Prostate gland (tissue), 2 donors: ENCODE data around the gene ABCC8. TPM values are rescaled to one million over a fixed set of nuclear protein-coding genes. Genes with fewer than 3 reads are reported as not detected.

ENCODE experiments used
- DNase-seq: peaks from one replicate; pipeline ENCODE4 v3.0.0-alpha.2; 2019; ENCODE audit warnings: low spot score
- H3K27ac ChIP-seq, 2 donors: fragments of 200-600 bp; sonication (generic); 2 replicates each; pipeline ENCODE4 v1.5.1; 2017 to 2019
- H3K27me3 ChIP-seq: fragments of 200-600 bp; sonication (generic); replicated peaks from 2 replicates; pipeline ENCODE4 v1.5.1; 2019; ENCODE audit not compliant: insufficient read depth
- H3K36me3 ChIP-seq, 2 donors: fragments of 200-600 bp; sonication (generic); 1 replicate in 1 of 2; 2 replicates in 1 of 2; pipeline versions ENCODE4 v1.5.1 to v1.8.1; 2017 to 2019
- H3K4me1 ChIP-seq: fragments of 200-600 bp; sonication (generic); replicated peaks from 2 replicates; pipeline ENCODE4 v1.5.1; 2019
- H3K4me3 ChIP-seq, 2 donors: fragments of 200-600 bp; sonication (generic); 2 replicates each; pipeline ENCODE4 v1.5.1; 2017 to 2019
- H3K9me3 ChIP-seq: fragments of 200-600 bp; sonication (generic); 2 replicates; pipeline ENCODE4 v1.5.1; 2017
- CTCF ChIP-seq, 4 experiments: fragments of 200-600 bp in 2 of 4; fragments of 450-650 bp in 2 of 4; sonication (generic) in 2 of 4; IDR thresholded peaks; 1 replicate in 3 of 4; 2 replicates in 1 of 4; pipeline ENCODE4 v1.5.1; 2016 to 2019; ENCODE audit warnings: antibody characterized with exemption in 4 of 4, mild to moderate bottlenecking in 2 of 4, moderate library complexity in 2 of 4
- POLR2A ChIP-seq: fragments of 450-650 bp; IDR thresholded peaks from one replicate; pipeline ENCODE4 v1.6.1; 2016; ENCODE audit warnings: antibody characterized with exemption, mild to moderate bottlenecking
- POLR2AphosphoS5 ChIP-seq: sonication (generic); formaldehyde crosslinking; IDR thresholded peaks from one replicate; pipeline ENCODE4 v1.6.1; 2017; ENCODE audit warnings: antibody characterized with exemption
- WGBS: methylation state at CpG from one replicate; pipeline ENCODE4 v1.1.5; 2018; 5-methylcytosine and 5-hydroxymethylcytosine counted together
- intact Hi-C: fragments of 100-400 bp; cut with DNase I; formaldehyde crosslinking; loops from one replicate; pipeline ENCODE4 v1.14.2; 2022
- total RNA-seq, 2 donors: library from RNA; depleted of rRNA; stranded (reverse); fragments of >200 nt; gene quantifications; one replicate each; pipeline ENCODE4 v1.1.0, GENCODE V29; 2016

The ABCC8 gene
- total RNA-seq, 2 donors from 2014 or later: 5.7 to 10.2 TPM

- TF ChIP-seq CTCF (IDR thresholded peaks at IDR 0.05): no peak
- Histone ChIP-seq H3K4me1 (peaks cover 15% of the 10 kb centered on the region), H3K9me3 (no peaks in the 10 kb centered on the region), H3K36me3 (no peaks in the 10 kb centered on the region), H3K27me3 (no peaks in the 10 kb centered on the region), H3K27ac (peak overlapping the region in 1 of 2 donors; percentile 55), H3K4me3 (no peak overlapping the region)
- DNase-seq: no peak
- intact Hi-C loops: no loop called here
- WGBS: 83% methylated on average over 8 of the region's 8 CpGs
Observed at GRCh38 chr11:17414317-17414737, 62.3 kb downstream of the ABCC8 start.

GRCh38 chr11:17413414-17414316, 63.0 kb downstream of the ABCC8 start:
- TF ChIP-seq CTCF (IDR thresholded peaks at IDR 0.05): no peak
- peak; percentile 61 for TF ChIP-seq POLR2AphosphoS5
- intact Hi-C loops: no loop called here

GRCh38 chr11:17412488-17413180, 64.0 kb downstream of the ABCC8 start:
- H3K9me3 ChIP-seq: no peaks in the 10 kb centered on the region
- no peaks in the 10 kb centered on the region for H3K36me3 ChIP-seq
- TF ChIP-seq POLR2AphosphoS5 (no peak), CTCF (IDR thresholded peaks at IDR 0.05) (no peak), POLR2A (no peak)
- peak overlapping the region in 1 of 2 donors; percentile 55 for H3K27ac ChIP-seq
- H3K27me3 ChIP-seq: no peaks in the 10 kb centered on the region
- no peak overlapping the region for H3K4me3 ChIP-seq
- H3K4me1 ChIP-seq: peaks cover 15% of the 10 kb centered on the region
- 71% methylated on average over 9 of the region's 9 CpGs for WGBS
- intact Hi-C loops: no loop called here
- no peak for DNase-seq

More at GRCh38 chr11:17413414-17414316, 63.0 kb downstream of the ABCC8 start:
- peak; percentile 64 for DNase-seq
- Histone ChIP-seq H3K4me1 (peaks cover 15% of the 10 kb centered on the region), H3K27me3 (no peaks in the 10 kb centered on the region), H3K36me3 (no peaks in the 10 kb centered on the region), H3K27ac (peak overlapping the region in 1 of 2 donors; percentile 55), H3K4me3 (no peak overlapping the region), H3K9me3 (no peaks in the 10 kb centered on the region)
- WGBS: 70% methylated on average over 15 of the region's 15 CpGs

- no peak for DNase-seq
- no peaks in the 10 kb centered on the region for H3K9me3 ChIP-seq
- peaks cover 15% of the 10 kb centered on the region for H3K4me1 ChIP-seq
- 58% methylated on average over 6 of the region's 6 CpGs for WGBS
- H3K27me3 ChIP-seq: no peaks in the 10 kb centered on the region
- no peaks in the 10 kb centered on the region for H3K36me3 ChIP-seq
- TF ChIP-seq POLR2AphosphoS5: no peak
- no peak for TF ChIP-seq POLR2A
- no peak for TF ChIP-seq CTCF (IDR thresholded peaks at IDR 0.05)
- peak overlapping the region in 1 of 2 donors; percentile 55 for H3K27ac ChIP-seq
- intact Hi-C loops: no loop called here
- no peak overlapping the region for H3K4me3 ChIP-seq
Observed at GRCh38 chr11:17411418-17411817, 65.2 kb downstream of the ABCC8 start.
